RWPE1 (cell line): ENCODE data around the gene PDS5B.

ENCODE experiments used
- CTCF ChIA-PET: fragments of 350-600 bp; sonication (Branson Sonifier 250); formaldehyde crosslinking; extraction: SDS; loops from one replicate; lab custom pipeline; 2021; lab: Yijun Ruan, JAX
- POLR2A ChIA-PET: fragments of 400-600 bp; formaldehyde crosslinking; extraction: SDS; loops from one replicate; lab custom pipeline; 2020; ENCODE audit warnings: antibody characterized with exemption; ENCODE audit not compliant: low non-redundant PET; lab: Yijun Ruan, JAX
- DNase-seq: peaks from one replicate; pipeline ENCODE4 v3.0.0; 2012; ENCODE audit warnings: low spot score
- H3K27ac ChIP-seq: fragments of 450-650 bp; 2 replicates; pipeline ENCODE4 v1.5.1; 2017
- TF ChIP-seq, protein P1 (sequence below): fragments of 450-650 bp; conservative IDR thresholded peaks from 2 replicates; pipeline ENCODE4 v1.5.1; 2017; ENCODE audit warnings: low read depth, mild to moderate bottlenecking

Gene PDS5B

DNA sequence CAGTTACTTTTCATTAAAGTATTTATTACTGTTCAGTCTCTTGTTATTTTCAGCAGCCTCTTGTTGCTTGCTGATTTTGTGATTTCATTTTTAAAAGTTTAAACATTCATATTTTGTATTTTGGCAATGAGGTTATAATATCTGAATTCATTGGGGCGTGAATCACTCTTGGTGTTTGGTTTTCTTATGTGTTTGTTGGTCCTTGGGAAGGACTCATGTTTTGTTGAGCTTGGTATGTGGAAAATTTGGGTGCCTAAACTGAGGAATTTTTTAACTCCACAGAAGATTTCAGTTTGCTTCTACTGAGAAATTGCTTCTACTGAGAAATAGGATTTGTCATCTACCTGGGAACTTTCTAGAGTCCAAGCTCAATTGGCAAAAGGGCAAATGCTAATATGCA lies 38.2 kb downstream of the PDS5B start:
- CTCF ChIA-PET, result interaction anchor here (0.9 kb wide), 1 partner anchor 11 kb away, joined by 3 read pairs; no protein-coding TSS in a partner anchor
- no peak overlapping the region for H3K27ac ChIP-seq
- POLR2A ChIA-PET, result no interaction called here
- no peak for DNase-seq
- TF ChIP-seq, protein P1, sequence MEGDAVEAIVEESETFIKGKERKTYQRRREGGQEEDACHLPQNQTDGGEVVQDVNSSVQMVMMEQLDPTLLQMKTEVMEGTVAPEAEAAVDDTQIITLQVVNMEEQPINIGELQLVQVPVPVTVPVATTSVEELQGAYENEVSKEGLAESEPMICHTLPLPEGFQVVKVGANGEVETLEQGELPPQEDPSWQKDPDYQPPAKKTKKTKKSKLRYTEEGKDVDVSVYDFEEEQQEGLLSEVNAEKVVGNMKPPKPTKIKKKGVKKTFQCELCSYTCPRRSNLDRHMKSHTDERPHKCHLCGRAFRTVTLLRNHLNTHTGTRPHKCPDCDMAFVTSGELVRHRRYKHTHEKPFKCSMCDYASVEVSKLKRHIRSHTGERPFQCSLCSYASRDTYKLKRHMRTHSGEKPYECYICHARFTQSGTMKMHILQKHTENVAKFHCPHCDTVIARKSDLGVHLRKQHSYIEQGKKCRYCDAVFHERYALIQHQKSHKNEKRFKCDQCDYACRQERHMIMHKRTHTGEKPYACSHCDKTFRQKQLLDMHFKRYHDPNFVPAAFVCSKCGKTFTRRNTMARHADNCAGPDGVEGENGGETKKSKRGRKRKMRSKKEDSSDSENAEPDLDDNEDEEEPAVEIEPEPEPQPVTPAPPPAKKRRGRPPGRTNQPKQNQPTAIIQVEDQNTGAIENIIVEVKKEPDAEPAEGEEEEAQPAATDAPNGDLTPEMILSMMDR, result no peak

DNA sequence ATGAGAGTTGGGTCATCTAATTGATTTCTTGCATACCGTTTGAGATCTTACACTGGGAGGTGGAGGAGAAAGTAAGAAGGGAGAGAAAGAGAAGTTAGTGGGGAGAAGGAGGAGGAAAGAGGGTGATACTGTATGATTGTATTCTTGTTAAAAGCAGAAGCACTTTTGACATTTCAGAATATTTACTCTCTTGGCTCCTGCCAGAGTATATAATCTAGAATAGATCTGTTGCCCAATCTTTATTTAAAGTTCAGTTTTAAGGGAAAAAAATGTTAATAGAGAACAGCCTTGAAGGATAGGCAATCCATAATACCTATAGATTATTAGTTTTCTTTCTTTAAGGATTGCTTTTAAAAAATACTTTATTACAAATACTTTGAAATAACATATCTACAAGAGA lies 41.5 kb downstream of the PDS5B start:
- ChIA-PET CTCF (no interaction called here), POLR2A (no interaction called here)
- no peak overlapping the region for H3K27ac ChIP-seq
- TF ChIP-seq, protein P1, result no peak
- DNase-seq, result no peak

DNA sequence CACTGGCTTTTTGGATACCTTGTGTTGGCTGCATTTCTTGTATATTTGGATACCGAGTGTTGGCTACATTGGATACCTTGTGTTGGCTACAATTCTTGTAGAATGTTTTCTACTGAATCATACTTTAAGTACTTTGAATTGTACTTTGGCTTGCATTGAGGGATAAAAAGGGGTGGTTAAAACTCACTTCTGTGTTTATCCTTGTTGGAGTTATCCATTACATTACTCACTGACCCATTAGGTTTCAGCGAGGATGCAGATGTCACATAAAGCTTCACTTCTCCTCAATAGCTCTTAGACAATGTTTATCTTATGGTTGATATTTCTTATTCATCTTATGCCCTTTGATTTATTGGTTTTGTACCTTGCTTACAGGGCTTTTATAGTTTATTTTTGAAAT lies 43.1 kb downstream of the PDS5B start:
- H3K27ac ChIP-seq, result no peak overlapping the region
- ChIA-PET POLR2A (no interaction called here), CTCF (interaction anchor here (1.2 kb wide), 1 partner anchor 17 kb away, joined by 4 read pairs; no protein-coding TSS in a partner anchor)
- TF ChIP-seq, protein P1, result no peak
- DNase-seq, result no peak

- POLR2A ChIA-PET, result no interaction called here
- CTCF ChIA-PET, result no interaction called here
- TF ChIP-seq, protein P1, result no peak
- DNase-seq, result no peak
- no peak overlapping the region for H3K27ac ChIP-seq
These were observed 43.6 kb downstream of the PDS5B start for GRCh38 chr13:32629866-32630265.

- ChIA-PET POLR2A (no interaction called here), CTCF (interaction anchor here (0.9 to 1.2 kb wide), 2 partner anchors 16 to 18 kb away, joined by 3 to 4 read pairs; no protein-coding TSS in a partner anchor)
- no peak for DNase-seq
- H3K27ac ChIP-seq, result no peak overlapping the region
- TF ChIP-seq, protein P1, result no peak
These were observed 46.2 kb downstream of the PDS5B start for GRCh38 chr13:32632343-32632909.

DNA sequence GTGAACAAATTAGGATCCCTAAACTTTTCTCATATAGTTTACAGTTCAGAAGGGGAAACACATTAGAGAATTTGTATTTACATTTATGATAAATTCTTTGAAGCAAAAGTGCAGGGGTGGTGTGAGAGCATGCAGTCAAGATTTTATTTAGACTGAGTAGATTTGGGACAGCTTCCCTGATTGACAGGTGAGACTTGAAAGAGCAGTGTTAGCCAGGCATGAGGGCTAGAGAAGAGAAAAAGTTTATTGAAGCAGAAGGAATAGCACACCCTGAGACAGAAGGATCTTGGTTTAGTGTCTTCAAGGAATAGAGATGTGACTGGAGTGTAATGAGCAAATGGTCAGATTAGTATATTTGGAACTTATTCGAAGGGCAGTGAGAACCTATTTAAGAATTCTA lies 50.5 kb downstream of the PDS5B start:
- ChIA-PET POLR2A (no interaction called here), CTCF (interaction anchor here (1.2 to 1.5 kb wide), 2 partner anchors 14 to 51 kb away, joined by 6 read pairs; partner anchors contain the start of gene PDS5B)
- H3K27ac ChIP-seq, result no peak overlapping the region
- no peak for DNase-seq
- TF ChIP-seq, protein P1, result no peak
